ENCODE measurements around the gene TP53BP2. TPM values are rescaled to one million over a fixed set of nuclear protein-coding genes. Genes with fewer than 3 reads are reported as not detected.

The TP53BP2 gene
- total and polyA plus RNA-seq, 7 donors, result 10.6 to 34.0 (median 17.1) TPM

DNA sequence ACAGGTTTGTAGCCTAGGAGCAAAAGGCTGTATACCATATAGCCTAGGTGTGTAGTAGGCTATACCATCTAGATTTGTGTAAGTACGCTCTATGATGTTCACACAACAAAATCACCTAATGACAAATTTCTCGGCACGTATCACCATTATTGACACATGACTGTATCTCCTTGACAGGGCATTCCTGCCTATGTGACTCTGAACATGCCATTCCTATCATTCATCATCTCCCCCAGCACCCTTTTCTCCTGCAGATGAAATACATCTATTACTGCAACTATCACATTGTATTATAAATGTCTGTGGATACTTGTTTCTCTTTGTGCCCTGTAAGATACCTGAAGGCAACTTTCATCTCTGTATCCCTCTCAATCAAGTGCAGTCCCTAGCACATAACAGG, 29.9 kb downstream of the TP53BP2 start:
- ATAC-seq (peak; percentile 52 to 67 (median 60)), DNase-seq (no peak)
- Histone ChIP-seq H3K4me3 (no peak overlapping the region), H3K4me1 (peaks cover 48% of the 10 kb centered on the region), H3K27me3 (ENCODE audit: insufficient read depth in 3 of 3, low read length in 2 of 3) (no peaks in the 10 kb centered on the region), H3K9me3 (no peaks in the 10 kb centered on the region), H3K27ac (peak overlapping the region; percentile 43), H3K36me3 (ENCODE audit: insufficient read depth in 1 of 2, low read depth in 1 of 2) (peaks cover 5 to 37% of the 10 kb centered on the region in 2 donors)
- TF ChIP-seq, protein P1, sequence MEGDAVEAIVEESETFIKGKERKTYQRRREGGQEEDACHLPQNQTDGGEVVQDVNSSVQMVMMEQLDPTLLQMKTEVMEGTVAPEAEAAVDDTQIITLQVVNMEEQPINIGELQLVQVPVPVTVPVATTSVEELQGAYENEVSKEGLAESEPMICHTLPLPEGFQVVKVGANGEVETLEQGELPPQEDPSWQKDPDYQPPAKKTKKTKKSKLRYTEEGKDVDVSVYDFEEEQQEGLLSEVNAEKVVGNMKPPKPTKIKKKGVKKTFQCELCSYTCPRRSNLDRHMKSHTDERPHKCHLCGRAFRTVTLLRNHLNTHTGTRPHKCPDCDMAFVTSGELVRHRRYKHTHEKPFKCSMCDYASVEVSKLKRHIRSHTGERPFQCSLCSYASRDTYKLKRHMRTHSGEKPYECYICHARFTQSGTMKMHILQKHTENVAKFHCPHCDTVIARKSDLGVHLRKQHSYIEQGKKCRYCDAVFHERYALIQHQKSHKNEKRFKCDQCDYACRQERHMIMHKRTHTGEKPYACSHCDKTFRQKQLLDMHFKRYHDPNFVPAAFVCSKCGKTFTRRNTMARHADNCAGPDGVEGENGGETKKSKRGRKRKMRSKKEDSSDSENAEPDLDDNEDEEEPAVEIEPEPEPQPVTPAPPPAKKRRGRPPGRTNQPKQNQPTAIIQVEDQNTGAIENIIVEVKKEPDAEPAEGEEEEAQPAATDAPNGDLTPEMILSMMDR (IDR thresholded peaks at IDR 0.05), result no peak
- intact Hi-C loops (cut with DNase I), result loop anchor here in 1 of 2 donors (10.0 kb wide), 1 partner anchor 89 kb away; no protein-coding TSS in a partner anchor
- 57 to 83% (median 65%) methylated on average over 3 of the region's 3 CpGs for WGBS, 3 donors

- WGBS, 3 donors, result 49 to 76% (median 56%) methylated on average over 4 of the region's 4 CpGs
- H3K4me3 ChIP-seq, result no peak overlapping the region
- peaks cover 5 to 38% of the 10 kb centered on the region in 2 donors for H3K36me3 ChIP-seq (ENCODE audit: insufficient read depth in 1 of 2, low read depth in 1 of 2)
- DNase-seq, result no peak
- H3K27me3 ChIP-seq (ENCODE audit: insufficient read depth in 3 of 3, low read length in 2 of 3), result no peaks in the 10 kb centered on the region
- no peaks in the 10 kb centered on the region for H3K9me3 ChIP-seq
- TF ChIP-seq, protein P1 (IDR thresholded peaks at IDR 0.05), result no peak
- H3K4me1 ChIP-seq, result peaks cover 42% of the 10 kb centered on the region
- peak in 2 of 4 donors; percentile 26 to 42 for ATAC-seq
- intact Hi-C loops (cut with DNase I), result loop anchor here in 1 of 2 donors (10.0 kb wide), 1 partner anchor 90 kb away; no protein-coding TSS in a partner anchor
- H3K27ac ChIP-seq, result peak overlapping the region; percentile 43
Measured at GRCh38 chr1:223815020-223815853, 30.5 kb downstream of the TP53BP2 start.

DNA sequence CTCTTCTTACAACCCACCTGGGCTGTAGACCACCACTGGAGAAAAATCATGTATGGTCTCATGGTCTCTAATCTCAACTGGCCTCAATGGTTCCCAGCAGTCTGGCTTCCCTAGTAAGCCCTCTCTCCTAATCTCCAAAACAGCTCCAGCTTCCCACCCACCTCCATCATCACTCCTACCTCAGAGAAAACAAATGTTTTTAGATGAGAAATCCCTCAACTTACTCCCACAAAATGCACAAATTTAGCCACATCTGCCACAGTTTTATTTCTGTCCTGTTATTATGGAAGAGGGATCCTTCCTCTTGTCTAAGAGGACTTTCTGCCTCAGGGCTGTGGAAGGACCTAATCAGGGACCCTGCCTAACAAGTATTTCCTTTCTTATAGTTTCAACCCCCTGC, 32.1 kb downstream of the TP53BP2 start:
- Histone ChIP-seq H3K4me3 (no peak overlapping the region), H3K4me1 (peaks cover 34% of the 10 kb centered on the region), H3K27ac (no peak overlapping the region), H3K36me3 (ENCODE audit: insufficient read depth in 1 of 2, low read depth in 1 of 2) (peaks cover 5 to 53% of the 10 kb centered on the region in 2 donors), H3K27me3 (ENCODE audit: insufficient read depth in 3 of 3, low read length in 2 of 3) (no peaks in the 10 kb centered on the region), H3K9me3 (no peaks in the 10 kb centered on the region)
- ATAC-seq (no peak), DNase-seq (no peak)
- TF ChIP-seq, protein P1 (IDR thresholded peaks at IDR 0.05), result no peak
- intact Hi-C loops (cut with DNase I), result loop anchor here (5.0 to 10.0 kb wide), 2 partner anchors 34 to 91 kb away; partner anchors contain the start of gene TP53BP2 (in 2 of the 2)

DNA sequence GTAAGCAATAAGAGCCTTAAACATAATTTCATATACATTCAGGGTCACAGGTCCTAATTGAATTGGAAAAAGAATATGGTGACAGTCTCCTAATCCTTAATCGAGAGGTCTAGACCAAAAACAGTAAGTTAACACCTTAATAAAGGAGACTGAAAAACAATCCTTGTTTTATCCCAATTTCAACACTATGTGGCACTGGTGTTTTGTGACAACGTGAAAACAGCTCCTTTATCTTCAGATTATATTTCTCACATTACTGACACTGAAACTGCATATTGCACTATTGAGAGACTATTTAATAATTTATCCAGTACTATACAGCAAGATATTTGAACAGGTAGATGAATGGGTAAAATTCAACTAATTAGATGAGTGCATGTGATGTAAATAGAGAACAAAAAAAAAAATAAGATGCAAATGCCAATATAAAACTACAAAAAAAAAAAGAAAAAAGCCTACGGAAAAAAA, 34.1 kb downstream of the TP53BP2 start:
- intact Hi-C loops (cut with DNase I), result loop anchor here (5.0 to 10.0 kb wide), 2 partner anchors 36 to 93 kb away; partner anchors contain the start of gene TP53BP2 (in 2 of the 2)
- 36 to 48% (median 40%) methylated on average over 3 of the region's 3 CpGs for WGBS, 3 donors

More for the DNA sequence above, 34.1 kb downstream of the TP53BP2 start:
- no peaks in the 10 kb centered on the region for H3K27me3 ChIP-seq (ENCODE audit: insufficient read depth in 3 of 3, low read length in 2 of 3)
- DNase-seq, result no peak
- TF ChIP-seq, protein P1 (IDR thresholded peaks at IDR 0.05), result peak; percentile 66
- no peaks in the 10 kb centered on the region for H3K9me3 ChIP-seq
- H3K4me3 ChIP-seq, result no peak overlapping the region
- peak; percentile 52 to 85 (median 72) for ATAC-seq
- H3K27ac ChIP-seq, result no peak overlapping the region
- H3K4me1 ChIP-seq, result peaks cover 29% of the 10 kb centered on the region
- peaks cover 5 to 50% of the 10 kb centered on the region in 2 donors for H3K36me3 ChIP-seq (ENCODE audit: insufficient read depth in 1 of 2, low read depth in 1 of 2)
